IMR-90 (cell line): ENCODE data around the gene MYORG.

Experiments used
- CEBPB ChIP-seq: IDR thresholded peaks from 2 replicates; pipeline ENCODE4 v1.6.1; 2012; ENCODE audit warnings: low read depth, low read length, improper control_type of control experiment
- CTCF ChIP-seq: conservative IDR thresholded peaks from 2 replicates; pipeline ENCODE4 v1.5.1; 2012; ENCODE audit warnings: mild to moderate bottlenecking, low read depth, low read length, improper control_type of control experiment
- ELK1 ChIP-seq: fragments of 150-350 bp; IDR thresholded peaks from 2 replicates; pipeline ENCODE4 v1.6.1; 2016; ENCODE audit warnings: low read depth, mild to moderate bottlenecking, low read length, moderate library complexity, borderline replicate concordance
- MAZ ChIP-seq: IDR thresholded peaks from 2 replicates; pipeline ENCODE4 v1.6.1; 2012; ENCODE audit warnings: low read depth, mild to moderate bottlenecking, low read length, improper control_type of control experiment, moderate library complexity, borderline replicate concordance
- POLR2A ChIP-seq: IDR thresholded peaks from 2 replicates; pipeline ENCODE4 v1.6.1; 2012; ENCODE audit warnings: mild to moderate bottlenecking, low read depth, low read length
- RAD21 ChIP-seq: IDR thresholded peaks from 2 replicates; pipeline ENCODE4 v1.6.1; 2012; ENCODE audit warnings: low read length, improper control_type of control experiment
- RFX5 ChIP-seq: IDR thresholded peaks from 2 replicates; pipeline ENCODE4 v1.8.0; 2012; ENCODE audit warnings: low read depth, mild to moderate bottlenecking, low read length, moderate library complexity

- TF ChIP-seq RAD21 (no peak), CTCF (no peak), POLR2A (no peak), RFX5 (no peak), ELK1 (no peak), CEBPB (no peak), MAZ (no peak)
These were observed 1.8 kb upstream of the MYORG start for GRCh38 chr9:34378376-34379060.
